GM10266 (cell line): ENCODE data around the gene SCYGR1.
"Not testable (repeated sequence)": the region's sequence is repeated elsewhere in the genome, so short reads cannot be mapped to it uniquely, and the experiment has no call there.

Experiments
- DNase-seq: peaks from one replicate; pipeline ENCODE4 v3.0.0; 2012; ENCODE audit errors: extremely low spot score
- CTCF ChIP-seq: IDR thresholded peaks from 2 replicates; pipeline ENCODE4 v1.5.1; 2012; ENCODE audit warnings: mild to moderate bottlenecking, low read depth; ENCODE audit not compliant: control insufficient read depth, insufficient read depth; ENCODE audit errors: missing control alignments

SCYGR1 gene

GRCh38 chr2:227368574-227368973 lies 19.2 kb downstream of the SCYGR1 start:
- no peak for DNase-seq
- no peak for TF ChIP-seq CTCF

- DNase-seq, result no peak
- TF ChIP-seq CTCF, result no peak
These were observed 20.3 kb downstream of the SCYGR1 start for GRCh38 chr2:227367427-227367795.

GRCh38 chr2:227366769-227367426 lies 20.9 kb downstream of the SCYGR1 start:
- no peak for DNase-seq
- TF ChIP-seq CTCF, result no peak

DNA sequence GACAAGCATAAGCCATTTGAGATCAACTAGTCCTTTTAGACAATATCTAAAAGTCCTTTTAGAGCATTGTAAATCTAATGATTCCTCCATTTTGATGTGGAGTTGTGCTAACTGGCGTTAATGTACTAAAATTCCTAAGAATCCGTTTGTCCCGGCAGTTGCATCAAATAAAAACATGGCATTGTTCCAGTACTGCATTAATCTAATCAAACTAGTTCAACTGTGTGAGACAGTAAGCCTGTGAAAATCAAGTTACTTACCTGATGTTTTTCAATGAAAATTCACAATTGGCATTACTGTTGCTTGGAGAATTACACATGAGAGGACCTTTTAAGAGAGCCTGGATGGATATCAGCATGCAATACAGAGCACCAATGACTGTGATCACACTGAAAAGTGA lies 21.9 kb downstream of the SCYGR1 start:
- TF ChIP-seq CTCF, result no peak
- DNase-seq, result no peak

DNA sequence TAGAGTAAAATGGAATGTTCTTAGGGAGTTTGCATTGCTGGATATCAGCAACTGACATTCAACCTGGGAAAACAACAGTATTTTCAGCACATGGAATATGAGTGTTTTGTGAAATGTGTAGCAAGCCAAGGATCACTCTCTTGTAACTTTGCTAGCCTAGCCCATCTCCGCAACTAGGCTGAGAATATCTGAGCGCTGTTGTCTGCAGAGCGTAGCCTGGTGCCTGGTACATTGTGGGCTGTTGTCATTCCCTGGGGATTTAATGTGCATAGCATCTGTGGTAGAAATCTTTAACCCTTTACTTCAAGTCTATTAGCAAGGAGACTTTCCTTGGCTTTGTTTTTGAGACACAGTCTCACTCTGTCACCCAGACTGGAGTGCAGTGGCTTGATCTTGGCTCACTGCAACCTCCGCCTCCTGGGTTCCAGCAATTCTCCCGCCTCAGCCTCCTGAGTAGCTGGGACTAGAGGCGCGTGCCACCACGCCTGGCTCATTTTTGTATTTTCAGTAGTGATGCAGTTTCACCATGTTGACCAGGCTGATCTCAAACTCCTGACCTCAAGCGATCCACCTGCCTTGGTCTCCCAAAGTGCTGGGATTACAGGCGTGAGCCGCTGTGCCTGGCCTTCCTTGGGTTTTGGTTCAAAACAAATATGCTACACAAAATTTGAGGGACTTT lies 23.0 kb downstream of the SCYGR1 start:
- DNase-seq, result not testable (repeated sequence)

DNA sequence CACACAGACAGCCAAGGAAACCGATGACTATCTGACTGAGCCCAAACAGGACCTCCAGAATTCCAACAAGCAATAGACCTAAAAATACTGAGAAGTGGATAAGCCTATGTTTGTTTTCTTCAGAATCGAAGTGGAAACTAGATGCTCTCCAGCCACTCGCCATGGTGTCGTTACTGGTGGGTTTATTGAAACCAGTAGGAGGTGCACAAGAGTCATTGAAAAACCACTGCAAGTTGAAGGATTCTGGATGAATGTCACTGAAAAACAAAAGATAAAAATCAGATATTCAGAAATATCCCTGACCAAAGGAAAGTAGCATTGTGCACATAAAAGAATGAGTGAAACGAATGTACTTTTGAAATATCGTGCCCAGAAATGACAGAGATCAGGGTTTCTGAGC lies 24.0 kb downstream of the SCYGR1 start:
- peak; percentile 10 for TF ChIP-seq CTCF

DNA sequence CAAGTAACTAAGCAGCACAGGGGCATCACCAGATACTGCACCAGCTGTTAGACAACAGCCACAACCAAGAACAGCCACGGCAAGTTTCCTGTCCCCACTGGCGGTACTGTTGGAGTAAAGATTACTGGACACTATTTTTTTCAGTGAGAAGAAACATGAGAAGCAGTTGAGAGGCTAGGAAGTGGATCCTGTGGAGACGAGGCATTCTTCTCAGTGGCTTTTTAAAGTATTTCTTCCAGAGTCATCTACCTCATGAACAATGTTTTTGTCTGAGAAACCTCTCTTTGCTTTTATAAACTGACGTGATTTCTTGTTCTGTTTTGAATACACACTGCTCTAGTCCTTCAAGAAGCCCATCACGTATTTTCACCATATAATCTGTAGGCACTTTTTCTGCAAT lies 27.4 kb downstream of the SCYGR1 start:
- TF ChIP-seq CTCF, result no peak

More for the DNA sequence above, 24.0 kb downstream of the SCYGR1 start:
- no peak for DNase-seq

More for the DNA sequence above, 27.4 kb downstream of the SCYGR1 start:
- DNase-seq, result no peak
